ENCODE data around the gene BFSP2. TPM values are rescaled to one million over a fixed set of nuclear protein-coding genes. Genes with fewer than 3 reads are reported as not detected.

The BFSP2 gene
- total RNA-seq, 2 experiments from 2014 or later = not detected

- intact Hi-C loops (cut with micrococcal nuclease) = no loop called here
- no peaks in the 10 kb centered on the region for H3K27me3 Mint-ChIP-seq
- no peak for DNase-seq
- no peaks in the 10 kb centered on the region for H3K36me3 Mint-ChIP-seq
- H3K4me3 Mint-ChIP-seq = no peak overlapping the region
- no peaks in the 10 kb centered on the region for H3K9me3 Mint-ChIP-seq
- POLR2A ChIA-PET = no interaction called here
- no peak overlapping the region for H3K27ac Mint-ChIP-seq
- CTCF ChIA-PET = no interaction called here
- no peaks in the 10 kb centered on the region for H3K4me1 Mint-ChIP-seq (ENCODE audit: low read depth)
Measured at GRCh38 chr3:133429063-133429462, 29.2 kb downstream of the BFSP2 start.

GRCh38 chr3:133439563-133439962, 39.7 kb downstream of the BFSP2 start:
- Mint-ChIP-seq H3K4me1 (ENCODE audit: low read depth) (peaks cover 33% of the 10 kb centered on the region), H3K4me3 (no peak overlapping the region), H3K9me3 (peaks cover 8% of the 10 kb centered on the region), H3K36me3 (peaks cover 1% of the 10 kb centered on the region), H3K27ac (no peak overlapping the region), H3K27me3 (no peaks in the 10 kb centered on the region)
- DNase-seq = no peak
- POLR2A ChIA-PET = no interaction called here
- intact Hi-C loops (cut with micrococcal nuclease) = no loop called here
- CTCF ChIA-PET = no interaction called here

- ChIA-PET CTCF (no interaction called here), POLR2A (no interaction called here)
- H3K27ac Mint-ChIP-seq = no peak overlapping the region
- DNase-seq = no peak
- peaks cover 8% of the 10 kb centered on the region for H3K9me3 Mint-ChIP-seq
- peaks cover 35% of the 10 kb centered on the region for H3K4me1 Mint-ChIP-seq (ENCODE audit: low read depth)
- intact Hi-C loops (cut with micrococcal nuclease) = loop anchor here (5.0 to 10.0 kb wide), 3 partner anchors 484 to 852 kb away; partner anchors contain the start of gene ACAD11
- H3K36me3 Mint-ChIP-seq = peaks cover 1% of the 10 kb centered on the region
- no peak overlapping the region for H3K4me3 Mint-ChIP-seq
- H3K27me3 Mint-ChIP-seq = no peaks in the 10 kb centered on the region
Measured at GRCh38 chr3:133440652-133441051, 40.8 kb downstream of the BFSP2 start.

- H3K9me3 Mint-ChIP-seq = peaks cover 8% of the 10 kb centered on the region
- H3K27me3 Mint-ChIP-seq = no peaks in the 10 kb centered on the region
- intact Hi-C loops (cut with micrococcal nuclease) = loop anchor here (1.0 to 10.0 kb wide), 8 partner anchors 19 to 850 kb away; partner anchors contain the start of genes ACAD11, CDV3 and SRPRB
- H3K4me3 Mint-ChIP-seq = peak overlapping the region; percentile 48
- H3K27ac Mint-ChIP-seq = peak overlapping the region; percentile 47
- peaks cover 1% of the 10 kb centered on the region for H3K36me3 Mint-ChIP-seq
- peak; percentile 43 for DNase-seq
- ChIA-PET POLR2A (interaction anchor here (0.7 to 1.1 kb wide), 3 partner anchors 15 to 132 kb away, joined by 3 to 4 read pairs (median 3); no protein-coding TSS in a partner anchor), CTCF (interaction anchor here (0.9 to 1.3 kb wide), 2 partner anchors 18 to 715 kb away, joined by 4 to 6 read pairs; no protein-coding TSS in a partner anchor)
- H3K4me1 Mint-ChIP-seq (ENCODE audit: low read depth) = peaks cover 35% of the 10 kb centered on the region
Measured at GRCh38 chr3:133441867-133442270, 42.0 kb downstream of the BFSP2 start.

- H3K27ac Mint-ChIP-seq = peak overlapping the region; percentile 47
- no peaks in the 10 kb centered on the region for H3K27me3 Mint-ChIP-seq
- peaks cover 37% of the 10 kb centered on the region for H3K4me1 Mint-ChIP-seq (ENCODE audit: low read depth)
- H3K9me3 Mint-ChIP-seq = peaks cover 8% of the 10 kb centered on the region
- ChIA-PET POLR2A (interaction anchor here (1.1 kb wide), 1 partner anchor 14 kb away, joined by 3 read pairs; no protein-coding TSS in a partner anchor), CTCF (interaction anchor here (1.3 to 1.7 kb wide), 2 partner anchors 133 to 716 kb away, joined by 4 to 14 read pairs; no protein-coding TSS in a partner anchor)
- peaks cover 1% of the 10 kb centered on the region for H3K36me3 Mint-ChIP-seq
- no peak overlapping the region for H3K4me3 Mint-ChIP-seq
- no peak for DNase-seq
- intact Hi-C loops (cut with micrococcal nuclease) = loop anchor here (1.0 to 10.0 kb wide), 8 partner anchors 18 to 850 kb away; partner anchors contain the start of genes ACAD11, CDV3 and SRPRB
Measured at GRCh38 chr3:133442518-133442917, 42.7 kb downstream of the BFSP2 start.

- peaks cover 8% of the 10 kb centered on the region for H3K9me3 Mint-ChIP-seq
- CTCF ChIA-PET = interaction anchor here (0.7 to 1.7 kb wide), 11 partner anchors 13 to 717 kb away, joined by 3 to 14 read pairs (median 4); partner anchors contain the start of gene CDV3
- peaks cover 1% of the 10 kb centered on the region for H3K36me3 Mint-ChIP-seq
- intact Hi-C loops (cut with micrococcal nuclease) = loop anchor here (2.0 to 10.0 kb wide), 4 partner anchors 17 to 848 kb away; partner anchors contain the start of gene ACAD11
- H3K27ac Mint-ChIP-seq = peak overlapping the region; percentile 59
- DNase-seq = no peak
- no peaks in the 10 kb centered on the region for H3K27me3 Mint-ChIP-seq
- H3K4me3 Mint-ChIP-seq = no peak overlapping the region
- H3K4me1 Mint-ChIP-seq (ENCODE audit: low read depth) = peaks cover 49% of the 10 kb centered on the region
- POLR2A ChIA-PET = interaction anchor here (1.1 to 1.5 kb wide), 2 partner anchors 49 to 131 kb away, joined by 3 to 15 read pairs; no protein-coding TSS in a partner anchor
Measured at GRCh38 chr3:133443649-133444422, 44.0 kb downstream of the BFSP2 start.

- DNase-seq = no peak
- Mint-ChIP-seq H3K9me3 (peaks cover 5% of the 10 kb centered on the region), H3K4me1 (ENCODE audit: low read depth) (peaks cover 55% of the 10 kb centered on the region), H3K27ac (no peak overlapping the region), H3K27me3 (no peaks in the 10 kb centered on the region), H3K4me3 (no peak overlapping the region), H3K36me3 (peaks cover 1% of the 10 kb centered on the region)
- ChIA-PET CTCF (interaction anchor here (1.0 to 1.7 kb wide), 5 partner anchors 31 to 205 kb away, joined by 3 to 14 read pairs (median 4); no protein-coding TSS in a partner anchor), POLR2A (interaction anchor here (1.0 to 1.5 kb wide), 3 partner anchors 48 to 130 kb away, joined by 3 to 15 read pairs (median 3); no protein-coding TSS in a partner anchor)
- intact Hi-C loops (cut with micrococcal nuclease) = loop anchor here (5.0 to 10.0 kb wide), 3 partner anchors 480 to 848 kb away; partner anchors contain the start of gene ACAD11
Measured at GRCh38 chr3:133444423-133444774, 44.5 kb downstream of the BFSP2 start.

GRCh38 chr3:133445108-133445507, 45.3 kb downstream of the BFSP2 start:
- intact Hi-C loops (cut with micrococcal nuclease) = loop anchor here (10.0 kb wide), 2 partner anchors 480 to 790 kb away; partner anchors contain the start of gene ACAD11
- no peak for DNase-seq
- POLR2A ChIA-PET = interaction anchor here (1.0 to 1.1 kb wide), 2 partner anchors 129 to 131 kb away, joined by 3 read pairs; no protein-coding TSS in a partner anchor
- Mint-ChIP-seq H3K9me3 (no peaks in the 10 kb centered on the region), H3K4me1 (ENCODE audit: low read depth) (peaks cover 60% of the 10 kb centered on the region), H3K4me3 (no peak overlapping the region), H3K27ac (no peak overlapping the region), H3K27me3 (no peaks in the 10 kb centered on the region), H3K36me3 (no peaks in the 10 kb centered on the region)
- CTCF ChIA-PET = interaction anchor here (1.1 to 1.6 kb wide), 2 partner anchors 127 to 134 kb away, joined by 4 to 5 read pairs; no protein-coding TSS in a partner anchor

- CTCF ChIA-PET = interaction anchor here (0.6 to 2.9 kb wide), 7 partner anchors 9 to 721 kb away, joined by 3 to 16 read pairs (median 5); no protein-coding TSS in a partner anchor
- Mint-ChIP-seq H3K9me3 (no peaks in the 10 kb centered on the region), H3K27ac (peak overlapping the region; percentile 76), H3K36me3 (no peaks in the 10 kb centered on the region), H3K27me3 (no peaks in the 10 kb centered on the region), H3K4me1 (ENCODE audit: low read depth) (peaks cover 45% of the 10 kb centered on the region), H3K4me3 (no peak overlapping the region)
- intact Hi-C loops (cut with micrococcal nuclease) = loop anchor here (1.0 to 10.0 kb wide), 8 partner anchors 27 to 793 kb away; partner anchors contain the start of genes ACAD11 and NPHP3
- no peak for DNase-seq
- POLR2A ChIA-PET = interaction anchor here (0.6 to 2.0 kb wide), 7 partner anchors 27 to 148 kb away, joined by 3 to 31 read pairs (median 5); partner anchors contain the start of gene CDV3
Measured at GRCh38 chr3:133447750-133448477, 48.1 kb downstream of the BFSP2 start.

GRCh38 chr3:133448478-133449122, 48.7 kb downstream of the BFSP2 start:
- H3K27me3 Mint-ChIP-seq = no peaks in the 10 kb centered on the region
- H3K27ac Mint-ChIP-seq = peak overlapping the region; percentile 76
- no peak overlapping the region for H3K4me3 Mint-ChIP-seq
- peaks cover 39% of the 10 kb centered on the region for H3K4me1 Mint-ChIP-seq (ENCODE audit: low read depth)
- ChIA-PET POLR2A (interaction anchor here (0.6 to 2.0 kb wide), 8 partner anchors 27 to 147 kb away, joined by 3 to 31 read pairs (median 6); partner anchors contain the start of gene CDV3), CTCF (interaction anchor here (0.6 to 2.9 kb wide), 8 partner anchors 9 to 126 kb away, joined by 3 to 16 read pairs (median 5); no protein-coding TSS in a partner anchor)
- H3K36me3 Mint-ChIP-seq = no peaks in the 10 kb centered on the region
- intact Hi-C loops (cut with micrococcal nuclease) = loop anchor here (1.0 to 10.0 kb wide), 8 partner anchors 27 to 794 kb away; partner anchors contain the start of genes ACAD11 and NPHP3
- H3K9me3 Mint-ChIP-seq = no peaks in the 10 kb centered on the region
- peak; percentile 86 for DNase-seq

- ChIA-PET CTCF (interaction anchor here (0.9 to 1.4 kb wide), 2 partner anchors 35 to 123 kb away, joined by 3 read pairs; no protein-coding TSS in a partner anchor), POLR2A (no interaction called here)
- Mint-ChIP-seq H3K36me3 (no peaks in the 10 kb centered on the region), H3K9me3 (no peaks in the 10 kb centered on the region), H3K27me3 (no peaks in the 10 kb centered on the region), H3K4me1 (ENCODE audit: low read depth) (peaks cover 27% of the 10 kb centered on the region), H3K27ac (no peak overlapping the region), H3K4me3 (no peak overlapping the region)
- intact Hi-C loops (cut with micrococcal nuclease) = no loop called here
- no peak for DNase-seq
Measured at GRCh38 chr3:133451309-133451708, 51.5 kb downstream of the BFSP2 start.
